Tibial nerve (tissue), 4 donors: ENCODE results near the gene NAP1L1. TPM values are rescaled to one million over a fixed set of nuclear protein-coding genes. Genes with fewer than 3 reads are reported as not detected.

ENCODE experiments used
- DNase-seq, 2 donors: peaks; one replicate each; pipeline ENCODE4 v3.0.0-alpha.2; 2019; ENCODE audit warnings: low spot score in 2 of 2
- H3K27ac ChIP-seq, 4 donors: fragments of 200-600 bp; sonication (generic) in 3 of 4; one replicate each; pipeline ENCODE4 v1.5.1; 2017 to 2019; ENCODE audit warnings: mild to moderate bottlenecking in 1 of 4
- H3K27me3 ChIP-seq, 2 donors: fragments of 200-600 bp; sonication (generic) in 1 of 2; one replicate each; pipeline versions ENCODE4 v1.5.1 to v1.6.0; 2017 to 2019
- H3K36me3 ChIP-seq, 3 donors: fragments of 200-600 bp; sonication (generic); one replicate each; pipeline ENCODE4 v1.5.1; 2018 to 2019
- H3K4me1 ChIP-seq, 4 donors: fragments of 200-600 bp; sonication (generic) in 3 of 4; one replicate each; pipeline ENCODE4 v1.5.1; 2017 to 2019
- H3K4me3 ChIP-seq, 4 donors: fragments of 200-600 bp; sonication (generic) in 3 of 4; one replicate each; pipeline ENCODE4 v1.5.1; 2017 to 2019; ENCODE audit warnings: mild to moderate bottlenecking in 1 of 4, moderate library complexity in 1 of 4
- H3K9me3 ChIP-seq, 4 donors: fragments of 200-600 bp; sonication (generic) in 3 of 4; one replicate each; pipeline ENCODE4 v1.5.1; 2017 to 2019
- CTCF ChIP-seq, 5 experiments: fragments of 200-600 bp in 3 of 5; fragments of 450-650 bp in 2 of 5; sonication (generic) in 3 of 5; IDR thresholded peaks; one replicate each; pipeline ENCODE4 v1.5.1; 2016 to 2019; ENCODE audit warnings: antibody characterized with exemption in 5 of 5, mild to moderate bottlenecking in 3 of 5, moderate library complexity in 2 of 5
- EP300 ChIP-seq, 2 donors: sonication (generic); formaldehyde crosslinking; IDR thresholded peaks; one replicate each; pipeline ENCODE4 v1.6.1; 2017; ENCODE audit warnings: antibody characterized with exemption in 2 of 2, mild to moderate bottlenecking in 1 of 2
- POLR2A ChIP-seq, 2 donors: fragments of 450-650 bp; IDR thresholded peaks; one replicate each; pipeline ENCODE4 v1.6.1; 2017; ENCODE audit warnings: antibody characterized with exemption in 2 of 2, mild to moderate bottlenecking in 2 of 2, moderate library complexity in 2 of 2
- WGBS, 2 donors: methylation state at CpG; one replicate each; pipeline ENCODE4 v1.1.5; 2018; 5-methylcytosine and 5-hydroxymethylcytosine counted together
- total RNA-seq, 4 donors: library from RNA; depleted of rRNA; stranded (reverse); fragments of >200 nt; gene quantifications; one replicate each; pipeline ENCODE4 v1.1.0, GENCODE V29; 2016

The NAP1L1 gene
- total RNA-seq, 4 donors from 2014 or later, result 325 to 541 (median 390) TPM

- peaks cover 0 to 5% (median 0%) of the 10 kb centered on the region in 4 donors for H3K9me3 ChIP-seq
- no peaks in the 10 kb centered on the region for H3K36me3 ChIP-seq
- no peaks in the 10 kb centered on the region for H3K27me3 ChIP-seq
- H3K27ac ChIP-seq, result no peak overlapping the region
- WGBS, 2 donors, result 85 to 86% methylated on average over 9 of the region's 9 CpGs
- peaks cover 0 to 8% (median 2%) of the 10 kb centered on the region in 4 donors for H3K4me1 ChIP-seq
- no peak overlapping the region for H3K4me3 ChIP-seq
- no peak for DNase-seq
- no peak for TF ChIP-seq CTCF (IDR thresholded peaks at IDR 0.05)
- TF ChIP-seq EP300 (IDR thresholded peaks at IDR 0.05), result no peak
- no peak for TF ChIP-seq POLR2A (IDR thresholded peaks at IDR 0.05)
Observed at GRCh38 chr12:76006028-76006925, 78.2 kb downstream of the NAP1L1 start.

DNA sequence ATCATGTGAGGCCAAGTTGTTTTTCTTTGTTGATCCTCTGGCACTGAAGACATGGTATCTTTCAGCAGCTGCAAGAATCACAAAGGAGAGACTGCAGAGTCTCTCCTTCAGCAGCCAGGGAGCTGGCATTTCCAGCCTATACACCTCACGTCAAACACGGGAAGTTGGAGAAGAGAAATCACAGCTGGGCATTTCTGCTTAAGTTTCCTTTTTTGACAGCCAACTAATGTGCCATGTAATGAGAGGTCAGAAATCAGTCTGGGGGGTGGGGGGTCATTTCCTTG, 81.2 kb downstream of the NAP1L1 start:
- H3K36me3 ChIP-seq, result no peaks in the 10 kb centered on the region
- no peak for DNase-seq
- 79 to 82% methylated on average over 2 of the region's 2 CpGs for WGBS, 2 donors
- no peak for TF ChIP-seq CTCF (IDR thresholded peaks at IDR 0.05)
- no peak for TF ChIP-seq POLR2A (IDR thresholded peaks at IDR 0.05)
- no peak for TF ChIP-seq EP300 (IDR thresholded peaks at IDR 0.05)
- no peak overlapping the region for H3K4me3 ChIP-seq
- no peak overlapping the region for H3K27ac ChIP-seq
- H3K9me3 ChIP-seq, result peaks cover 0 to 5% (median 0%) of the 10 kb centered on the region in 4 donors
- H3K4me1 ChIP-seq, result no peaks in the 10 kb centered on the region
- no peaks in the 10 kb centered on the region for H3K27me3 ChIP-seq

DNA sequence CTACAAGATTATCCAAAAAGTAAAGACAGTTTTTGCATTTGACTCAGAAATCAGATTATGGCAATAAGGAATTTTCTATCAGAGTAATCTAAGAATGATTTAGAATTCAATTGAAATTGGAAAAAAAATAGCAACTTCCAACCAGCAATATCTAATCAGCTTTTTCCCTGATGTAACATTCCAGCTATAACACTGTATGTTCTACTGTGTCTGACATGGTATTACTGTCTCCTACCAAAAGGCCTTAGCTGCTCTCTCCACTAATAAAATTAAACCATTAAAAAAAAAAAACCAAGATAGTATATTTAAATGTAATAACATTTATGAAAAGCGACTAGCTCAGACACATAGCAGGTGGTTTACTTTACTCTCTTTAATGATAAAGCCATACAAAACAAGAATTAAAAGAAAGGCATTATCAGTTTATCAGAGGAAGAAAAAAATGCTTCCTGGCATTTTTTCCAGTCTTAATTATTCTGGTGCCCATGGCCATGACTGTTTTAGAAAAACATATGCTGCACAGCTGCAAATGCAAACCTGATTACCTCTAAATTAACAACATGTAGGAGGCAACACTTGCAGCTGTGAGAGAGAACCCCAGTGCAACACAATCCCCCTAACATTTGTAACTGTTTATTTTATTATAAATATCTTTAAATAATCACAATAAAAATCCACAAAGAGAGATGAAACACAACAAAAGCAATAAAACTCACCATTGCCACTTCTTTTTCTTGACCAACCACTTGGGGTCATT, 81.7 kb downstream of the NAP1L1 start:
- 83 to 85% methylated on average over 1 of the region's 1 CpG for WGBS, 2 donors
- H3K4me3 ChIP-seq, result no peak overlapping the region

DNA sequence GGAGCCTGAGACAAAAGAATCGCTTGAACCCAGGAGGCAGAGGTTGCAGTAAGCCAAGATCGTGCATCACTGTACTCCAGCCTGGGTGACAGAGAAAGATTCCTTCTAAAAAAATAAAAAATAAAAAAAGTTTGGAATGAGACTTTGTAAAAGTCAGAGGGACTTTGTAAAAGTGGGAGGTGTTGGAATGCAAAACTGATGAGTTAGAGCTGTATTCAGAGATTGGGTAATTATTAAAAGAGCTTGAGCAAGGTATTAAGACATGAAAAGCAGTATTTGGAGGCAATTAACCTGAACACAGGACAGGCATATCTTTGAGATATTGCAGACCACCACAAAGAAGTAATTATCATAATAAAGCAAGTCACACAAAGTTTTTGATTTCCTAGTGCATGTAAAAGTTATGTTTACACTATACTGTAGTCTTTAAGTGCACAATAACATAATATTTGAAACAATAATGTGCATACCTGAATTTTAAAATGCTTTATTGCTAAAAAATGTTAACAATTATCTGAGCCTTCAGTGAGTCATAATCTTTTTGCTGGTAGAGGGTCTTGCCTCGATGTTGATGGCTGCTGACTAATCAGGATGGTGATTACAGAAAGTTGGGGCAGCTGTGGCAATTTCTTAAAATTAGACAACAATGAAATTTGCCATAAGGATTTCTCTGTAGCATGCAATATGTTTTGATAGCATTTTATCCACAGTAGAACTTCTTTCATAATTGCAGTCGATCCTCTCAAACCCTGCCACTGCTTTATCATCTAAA, 86.0 kb downstream of the NAP1L1 start:
- H3K27me3 ChIP-seq, result no peaks in the 10 kb centered on the region

More for the DNA sequence above, 81.7 kb downstream of the NAP1L1 start:
- H3K4me1 ChIP-seq, result no peaks in the 10 kb centered on the region
- no peak for DNase-seq
- no peak overlapping the region for H3K27ac ChIP-seq
- peaks cover 0 to 5% (median 0%) of the 10 kb centered on the region in 4 donors for H3K9me3 ChIP-seq
- H3K36me3 ChIP-seq, result no peaks in the 10 kb centered on the region
- H3K27me3 ChIP-seq, result no peaks in the 10 kb centered on the region
- TF ChIP-seq EP300 (IDR thresholded peaks at IDR 0.05) (no peak), CTCF (IDR thresholded peaks at IDR 0.05) (no peak), POLR2A (IDR thresholded peaks at IDR 0.05) (no peak)

More for the DNA sequence above, 86.0 kb downstream of the NAP1L1 start:
- WGBS, 2 donors, result 78 to 80% methylated on average over 4 of the region's 4 CpGs
- no peak for DNase-seq
- TF ChIP-seq CTCF (IDR thresholded peaks at IDR 0.05) (no peak), EP300 (IDR thresholded peaks at IDR 0.05) (no peak), POLR2A (IDR thresholded peaks at IDR 0.05) (no peak)
- Histone ChIP-seq H3K27ac (no peak overlapping the region), H3K9me3 (no peaks in the 10 kb centered on the region), H3K4me3 (no peak overlapping the region), H3K36me3 (no peaks in the 10 kb centered on the region), H3K4me1 (no peaks in the 10 kb centered on the region)
